ENCODE measurements around the gene CDC16. TPM values are rescaled to one million over a fixed set of nuclear protein-coding genes. Genes with fewer than 3 reads are reported as not detected.

Gene CDC16
- total RNA-seq, 1 experiment from 2014 or later: 61.1 TPM

GRCh38 chr13:114284680-114285079 is 50.0 kb downstream of the CDC16 start:
- H3K27ac ChIP-seq (ENCODE audit: low read depth, low read length, poor library complexity, severe bottlenecking): no peak overlapping the region
- no peaks in the 10 kb centered on the region for H3K9me3 ChIP-seq (ENCODE audit: low read depth, low read length, poor library complexity, severe bottlenecking)
- peaks cover 11% of the 10 kb centered on the region for H3K36me3 ChIP-seq (ENCODE audit: insufficient read depth, low read length, poor library complexity, severe bottlenecking)
- TF ChIP-seq, protein P1, sequence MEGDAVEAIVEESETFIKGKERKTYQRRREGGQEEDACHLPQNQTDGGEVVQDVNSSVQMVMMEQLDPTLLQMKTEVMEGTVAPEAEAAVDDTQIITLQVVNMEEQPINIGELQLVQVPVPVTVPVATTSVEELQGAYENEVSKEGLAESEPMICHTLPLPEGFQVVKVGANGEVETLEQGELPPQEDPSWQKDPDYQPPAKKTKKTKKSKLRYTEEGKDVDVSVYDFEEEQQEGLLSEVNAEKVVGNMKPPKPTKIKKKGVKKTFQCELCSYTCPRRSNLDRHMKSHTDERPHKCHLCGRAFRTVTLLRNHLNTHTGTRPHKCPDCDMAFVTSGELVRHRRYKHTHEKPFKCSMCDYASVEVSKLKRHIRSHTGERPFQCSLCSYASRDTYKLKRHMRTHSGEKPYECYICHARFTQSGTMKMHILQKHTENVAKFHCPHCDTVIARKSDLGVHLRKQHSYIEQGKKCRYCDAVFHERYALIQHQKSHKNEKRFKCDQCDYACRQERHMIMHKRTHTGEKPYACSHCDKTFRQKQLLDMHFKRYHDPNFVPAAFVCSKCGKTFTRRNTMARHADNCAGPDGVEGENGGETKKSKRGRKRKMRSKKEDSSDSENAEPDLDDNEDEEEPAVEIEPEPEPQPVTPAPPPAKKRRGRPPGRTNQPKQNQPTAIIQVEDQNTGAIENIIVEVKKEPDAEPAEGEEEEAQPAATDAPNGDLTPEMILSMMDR (conservative IDR thresholded peaks at IDR 0.05; ENCODE audit: low read depth, low read length): no peak
- no peak for TF ChIP-seq EZH2 (IDR thresholded peaks at IDR 0.05; ENCODE audit: borderline replicate concordance, low read depth, low read length, poor library complexity, severe bottlenecking)
- no TSS peak for BruUV-seq (replicated peaks)
- intact Hi-C loops (cut with micrococcal nuclease; ENCODE audit: unreplicated experiment): no loop called here
- peaks cover 17% of the 10 kb centered on the region for H3K4me1 ChIP-seq (ENCODE audit: insufficient read depth, low read length, poor library complexity, severe bottlenecking)
- no peaks in the 10 kb centered on the region for H3K27me3 ChIP-seq (replicated peaks; ENCODE audit: insufficient read depth, low read depth, low read length, poor library complexity)
- no peak for DNase-seq (ENCODE audit: low spot score)
- ChIA-PET CTCF (no interaction called here), POLR2A (ENCODE audit: low non-redundant PET) (no interaction called here)
- no peak overlapping the region for H3K4me3 ChIP-seq (ENCODE audit: low read depth, low read length, poor library complexity, severe bottlenecking)

GRCh38 chr13:114285166-114285808 is 50.6 kb downstream of the CDC16 start:
- no TSS peak for BruUV-seq (replicated peaks)
- Histone ChIP-seq H3K36me3 (ENCODE audit: insufficient read depth, low read length, poor library complexity, severe bottlenecking) (peaks cover 11% of the 10 kb centered on the region), H3K4me1 (ENCODE audit: insufficient read depth, low read length, poor library complexity, severe bottlenecking) (peaks cover 12% of the 10 kb centered on the region), H3K27me3 (replicated peaks; ENCODE audit: insufficient read depth, low read depth, low read length, poor library complexity) (no peaks in the 10 kb centered on the region), H3K4me3 (ENCODE audit: low read depth, low read length, poor library complexity, severe bottlenecking) (no peak overlapping the region), H3K27ac (ENCODE audit: low read depth, low read length, poor library complexity, severe bottlenecking) (no peak overlapping the region), H3K9me3 (ENCODE audit: low read depth, low read length, poor library complexity, severe bottlenecking) (no peaks in the 10 kb centered on the region)
- intact Hi-C loops (cut with micrococcal nuclease; ENCODE audit: unreplicated experiment): no loop called here
- POLR2A ChIA-PET (ENCODE audit: low non-redundant PET): no interaction called here
- no peak for DNase-seq (ENCODE audit: low spot score)
- no peak for TF ChIP-seq EZH2 (IDR thresholded peaks at IDR 0.05; ENCODE audit: borderline replicate concordance, low read depth, low read length, poor library complexity, severe bottlenecking)
- TF ChIP-seq, protein P1 (conservative IDR thresholded peaks at IDR 0.05; ENCODE audit: low read depth, low read length): no peak
- CTCF ChIA-PET: no interaction called here

- no peak overlapping the region for H3K4me3 ChIP-seq (ENCODE audit: low read depth, low read length, poor library complexity, severe bottlenecking)
- no TSS peak for BruUV-seq (replicated peaks)
- POLR2A ChIA-PET (ENCODE audit: low non-redundant PET): no interaction called here
- no peak for DNase-seq (ENCODE audit: low spot score)
- no peaks in the 10 kb centered on the region for H3K27me3 ChIP-seq (replicated peaks; ENCODE audit: insufficient read depth, low read depth, low read length, poor library complexity)
- no peak for TF ChIP-seq EZH2 (IDR thresholded peaks at IDR 0.05; ENCODE audit: borderline replicate concordance, low read depth, low read length, poor library complexity, severe bottlenecking)
- TF ChIP-seq, protein P1 (conservative IDR thresholded peaks at IDR 0.05; ENCODE audit: low read depth, low read length): no peak
- intact Hi-C loops (cut with micrococcal nuclease; ENCODE audit: unreplicated experiment): no loop called here
- H3K9me3 ChIP-seq (ENCODE audit: low read depth, low read length, poor library complexity, severe bottlenecking): no peaks in the 10 kb centered on the region
- H3K4me1 ChIP-seq (ENCODE audit: insufficient read depth, low read length, poor library complexity, severe bottlenecking): peaks cover 5% of the 10 kb centered on the region
- CTCF ChIA-PET: no interaction called here
- H3K36me3 ChIP-seq (ENCODE audit: insufficient read depth, low read length, poor library complexity, severe bottlenecking): peaks cover 15% of the 10 kb centered on the region
- no peak overlapping the region for H3K27ac ChIP-seq (ENCODE audit: low read depth, low read length, poor library complexity, severe bottlenecking)
Measured at GRCh38 chr13:114286808-114287207, 52.1 kb downstream of the CDC16 start.

Measured in A673 (cell line).